ENCODE results near the gene ARHGAP28.

GRCh38 chr18:6757931-6758330, 28.4 kb downstream of the ARHGAP28 start:
- TF ChIP-seq EZH2phosphoT487 (IDR thresholded peaks at IDR 0.05; ENCODE audit: insufficient read depth, low read depth) (no peak), EZH2 (IDR thresholded peaks at IDR 0.05; ENCODE audit: insufficient read depth, poor library complexity, severe bottlenecking) (no peak)

Measured in GM23248 (cell line).